Hematopoietic multipotent progenitor cell treated with erythropoietin and hydrocortisone succinate and interleukin-3 and kit ligand, for 17 days (in vitro differentiated cells): ENCODE results near the gene ANGEL1.

Experiments used
- DNase-seq: peaks from one replicate; pipeline ENCODE4 v3.0.0-alpha.2; 2015; ENCODE audit warnings: low spot score

ANGEL1 gene

GRCh38 chr14:76814726-76815645 is 2.3 kb upstream of the ANGEL1 start:
- DNase-seq: no peak

GRCh38 chr14:76812093-76812421 is 625 bp downstream of the ANGEL1 start:
- no peak for DNase-seq

GRCh38 chr14:76811561-76811960 is 1.1 kb downstream of the ANGEL1 start:
- DNase-seq: peak; percentile 9

- peak; percentile 32 for DNase-seq
Observed at GRCh38 chr14:76810953-76811400, 1.7 kb downstream of the ANGEL1 start.

GRCh38 chr14:76810525-76810924 is 2.2 kb downstream of the ANGEL1 start:
- no peak for DNase-seq

GRCh38 chr14:76808990-76809389 is 3.7 kb downstream of the ANGEL1 start:
- DNase-seq: no peak

- DNase-seq: no peak
Observed at GRCh38 chr14:76808011-76808410, 4.7 kb downstream of the ANGEL1 start.

GRCh38 chr14:76806446-76806845 is 6.2 kb downstream of the ANGEL1 start:
- DNase-seq: no peak

GRCh38 chr14:76793956-76794355 is 18.7 kb downstream of the ANGEL1 start:
- no peak for DNase-seq

GRCh38 chr14:76793324-76793723 is 19.4 kb downstream of the ANGEL1 start:
- DNase-seq: no peak

GRCh38 chr14:76792422-76792821 is 20.3 kb downstream of the ANGEL1 start:
- no peak for DNase-seq

- DNase-seq: no peak
Observed at GRCh38 chr14:76786601-76787000, 26.1 kb downstream of the ANGEL1 start.

GRCh38 chr14:76784881-76785280 is 27.8 kb downstream of the ANGEL1 start:
- DNase-seq: peak; percentile 70

GRCh38 chr14:76784266-76784874 is 28.3 kb downstream of the ANGEL1 start:
- no peak for DNase-seq

GRCh38 chr14:76782885-76783566 is 29.7 kb downstream of the ANGEL1 start:
- no peak for DNase-seq

- no peak for DNase-seq
Observed at GRCh38 chr14:76782115-76782884, 30.4 kb downstream of the ANGEL1 start.

GRCh38 chr14:76781648-76782051 is 31.0 kb downstream of the ANGEL1 start:
- no peak for DNase-seq

- DNase-seq: no peak
Observed at GRCh38 chr14:76780875-76781647, 31.6 kb downstream of the ANGEL1 start.

GRCh38 chr14:76780360-76780759 is 32.3 kb downstream of the ANGEL1 start:
- no peak for DNase-seq

GRCh38 chr14:76780058-76780345 is 32.7 kb downstream of the ANGEL1 start:
- no peak for DNase-seq

GRCh38 chr14:76779221-76780057 is 33.2 kb downstream of the ANGEL1 start:
- DNase-seq: no peak
